MM.1S (cell line): ENCODE results near the gene USP54.

Experiments used
- DNase-seq: peaks from one replicate; pipeline ENCODE4 v3.0.0-alpha.2; 2015
- H2AFZ ChIP-seq: fragments of 300-600 bp; sonication (generic); 2 replicates; pipeline ENCODE4 v1.6.0; 2016; ENCODE audit warnings: antibody characterized with exemption, low read length
- H3F3A ChIP-seq: fragments of 300-600 bp; sonication (generic); 2 replicates; pipeline ENCODE4 v1.6.1; 2016; ENCODE audit warnings: mild to moderate bottlenecking, antibody characterized with exemption, low read length, moderate library complexity, mixed read lengths; ENCODE audit not compliant: insufficient read depth
- H3K27ac ChIP-seq: fragments of 300-600 bp; sonication (generic); 2 replicates; pipeline ENCODE4 v1.5.1; 2016; ENCODE audit warnings: mild to moderate bottlenecking, low read length
- H3K27me3 ChIP-seq: fragments of 300-600 bp; sonication (generic); replicated peaks from 2 replicates; pipeline ENCODE4 v1.6.0; 2016; ENCODE audit warnings: low read length; ENCODE audit not compliant: insufficient read depth
- H3K36me3 ChIP-seq: fragments of 300-600 bp; sonication (generic); replicated peaks from 2 replicates; pipeline ENCODE4 v1.6.1; 2016; ENCODE audit warnings: mild to moderate bottlenecking, low read length, mixed read lengths; ENCODE audit not compliant: insufficient read depth
- H3K4me1 ChIP-seq: fragments of 300-600 bp; sonication (generic); 2 replicates; pipeline ENCODE4 v1.6.1; 2016; ENCODE audit warnings: low read length, mixed read lengths
- H3K4me2 ChIP-seq: fragments of 300-600 bp; sonication (generic); 2 replicates; pipeline ENCODE4 v1.6.0; 2016; ENCODE audit warnings: low read depth, low read length
- H3K4me3 ChIP-seq: fragments of 300-600 bp; sonication (generic); 2 replicates; pipeline ENCODE4 v1.5.1; 2016; ENCODE audit warnings: low read length, mixed read lengths
- H3K79me2 ChIP-seq: fragments of 300-600 bp; sonication (generic); 2 replicates; pipeline ENCODE4 v1.6.1; 2016; ENCODE audit warnings: mixed run types, low read length, mixed read lengths
- H3K9ac ChIP-seq: fragments of 300-600 bp; sonication (generic); 2 replicates; pipeline ENCODE4 v1.6.1; 2016; ENCODE audit warnings: low read length, mixed read lengths
- H3K9me2 ChIP-seq: fragments of 300-600 bp; sonication (generic); replicated peaks from 2 replicates; pipeline ENCODE4 v1.6.1; 2016; ENCODE audit warnings: mild to moderate bottlenecking, low read length, mixed read lengths; ENCODE audit not compliant: insufficient read depth
- H3K9me3 ChIP-seq: fragments of 300-600 bp; sonication (generic); replicated peaks from 2 replicates; pipeline ENCODE4 v1.6.1; 2016; ENCODE audit warnings: mild to moderate bottlenecking, low read length, mixed read lengths; ENCODE audit not compliant: insufficient read depth
- H4K20me1 ChIP-seq: fragments of 300-600 bp; sonication (generic); 2 replicates; pipeline ENCODE4 v1.6.1; 2016; ENCODE audit warnings: mild to moderate bottlenecking, low read length, moderate library complexity, mixed read lengths; ENCODE audit not compliant: insufficient read depth
- EZH2 ChIP-seq: fragments of 300-600 bp; sonication (generic); optimal IDR thresholded peaks from 2 replicates; pipeline ENCODE3; 2017; ENCODE audit warnings: low read depth, mild to moderate bottlenecking, antibody characterized with exemption, low read length, mixed read lengths
- EZH2phosphoT487 ChIP-seq: fragments of 300-600 bp; sonication (generic); IDR thresholded peaks from 2 replicates; pipeline ENCODE4 v1.6.1; 2018; ENCODE audit warnings: antibody characterized with exemption, low read length
- TF ChIP-seq, protein P1 (sequence below): fragments of 300-600 bp; sonication (generic); IDR thresholded peaks from 2 replicates; pipeline ENCODE4 v1.5.1; 2016; ENCODE audit warnings: antibody characterized with exemption, low read length, mixed read lengths

The USP54 gene

GRCh38 chr10:73469579-73469978, 121.6 kb downstream of the USP54 start:
- Histone ChIP-seq H2AFZ (no peak overlapping the region), H3F3A (no peaks in the 10 kb centered on the region), H3K36me3 (peaks cover 8% of the 10 kb centered on the region), H3K4me3 (no peak overlapping the region), H3K9me3 (no peaks in the 10 kb centered on the region), H3K9me2 (no peaks in the 10 kb centered on the region), H3K27me3 (no peaks in the 10 kb centered on the region), H3K79me2 (no peaks in the 10 kb centered on the region), H3K4me2 (no peak overlapping the region), H3K27ac (no peak overlapping the region), H3K9ac (no peak overlapping the region), H4K20me1 (no peaks in the 10 kb centered on the region), H3K4me1 (peaks cover 9% of the 10 kb centered on the region; the same call in 1 of the 2 replicates)
- TF ChIP-seq, protein P1, sequence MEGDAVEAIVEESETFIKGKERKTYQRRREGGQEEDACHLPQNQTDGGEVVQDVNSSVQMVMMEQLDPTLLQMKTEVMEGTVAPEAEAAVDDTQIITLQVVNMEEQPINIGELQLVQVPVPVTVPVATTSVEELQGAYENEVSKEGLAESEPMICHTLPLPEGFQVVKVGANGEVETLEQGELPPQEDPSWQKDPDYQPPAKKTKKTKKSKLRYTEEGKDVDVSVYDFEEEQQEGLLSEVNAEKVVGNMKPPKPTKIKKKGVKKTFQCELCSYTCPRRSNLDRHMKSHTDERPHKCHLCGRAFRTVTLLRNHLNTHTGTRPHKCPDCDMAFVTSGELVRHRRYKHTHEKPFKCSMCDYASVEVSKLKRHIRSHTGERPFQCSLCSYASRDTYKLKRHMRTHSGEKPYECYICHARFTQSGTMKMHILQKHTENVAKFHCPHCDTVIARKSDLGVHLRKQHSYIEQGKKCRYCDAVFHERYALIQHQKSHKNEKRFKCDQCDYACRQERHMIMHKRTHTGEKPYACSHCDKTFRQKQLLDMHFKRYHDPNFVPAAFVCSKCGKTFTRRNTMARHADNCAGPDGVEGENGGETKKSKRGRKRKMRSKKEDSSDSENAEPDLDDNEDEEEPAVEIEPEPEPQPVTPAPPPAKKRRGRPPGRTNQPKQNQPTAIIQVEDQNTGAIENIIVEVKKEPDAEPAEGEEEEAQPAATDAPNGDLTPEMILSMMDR = no peak
- TF ChIP-seq EZH2phosphoT487 (no peak), EZH2 (no peak)
- DNase-seq = no peak

DNA sequence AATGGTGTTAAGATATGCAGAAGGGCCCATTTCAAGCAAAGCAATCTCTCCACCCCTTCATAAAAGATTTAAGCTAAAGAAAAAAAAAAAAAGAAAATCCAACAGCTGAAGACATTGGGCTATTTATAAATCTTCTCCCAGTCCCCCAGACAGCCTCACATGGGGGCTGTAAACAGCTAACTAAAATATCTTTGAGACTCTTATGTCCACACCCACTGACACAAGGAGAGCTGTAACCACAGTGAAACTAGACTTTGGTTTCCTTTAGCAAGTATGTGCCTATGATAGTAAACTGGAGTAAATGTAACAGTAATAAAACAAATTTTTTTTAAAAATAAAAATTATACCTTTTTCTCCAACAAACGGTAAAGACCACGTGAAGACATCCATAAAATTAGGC, 123.9 kb downstream of the USP54 start:
- Histone ChIP-seq H3F3A (no peaks in the 10 kb centered on the region), H3K36me3 (peaks cover 5% of the 10 kb centered on the region)

DNA sequence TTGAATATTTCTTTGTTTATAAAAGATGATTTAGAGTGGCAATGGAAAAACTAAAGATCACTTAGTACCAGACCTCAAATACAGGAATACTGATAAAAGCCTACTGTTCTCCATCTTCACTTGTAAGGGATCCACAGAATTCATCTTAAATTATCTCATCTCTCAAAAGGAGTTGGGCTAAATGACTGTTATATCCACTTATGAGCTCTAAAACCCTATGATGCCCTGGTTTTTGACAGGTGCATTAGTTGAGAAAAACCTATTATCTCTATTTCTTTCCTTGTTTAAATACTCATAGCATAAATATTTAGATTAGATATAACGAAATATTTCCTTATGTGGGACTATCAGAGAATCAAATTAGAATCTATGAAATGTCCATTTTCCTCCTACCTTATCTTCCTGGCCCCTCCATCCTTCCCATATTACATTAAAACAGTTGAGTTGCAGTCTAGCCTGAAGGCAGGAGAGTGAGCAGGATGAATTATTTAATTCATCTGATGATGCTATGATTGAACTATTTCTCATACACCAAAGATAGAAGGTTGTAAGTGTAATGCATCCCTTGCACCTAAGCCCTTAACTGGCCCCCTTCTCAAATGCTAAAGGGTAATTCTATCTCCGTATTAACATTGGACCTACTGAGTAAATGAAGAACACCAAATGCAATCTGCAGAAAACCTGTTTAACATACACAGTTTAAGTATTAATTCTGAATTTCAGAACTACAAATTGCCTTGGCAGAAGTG, 125.0 kb downstream of the USP54 start:
- peaks cover 9% of the 10 kb centered on the region; the same call in 1 of the 2 replicates for H3K4me1 ChIP-seq
- no peak overlapping the region for H3K9ac ChIP-seq
- no peaks in the 10 kb centered on the region for H4K20me1 ChIP-seq
- TF ChIP-seq EZH2 (no peak), EZH2phosphoT487 (no peak)
- TF ChIP-seq, protein P1 = no peak
- no peaks in the 10 kb centered on the region for H3K79me2 ChIP-seq
- no peak overlapping the region for H3K27ac ChIP-seq
- H3F3A ChIP-seq = no peaks in the 10 kb centered on the region
- H3K9me2 ChIP-seq = no peaks in the 10 kb centered on the region
- no peak for DNase-seq
- no peaks in the 10 kb centered on the region for H3K27me3 ChIP-seq
- H3K36me3 ChIP-seq = peaks cover 5% of the 10 kb centered on the region
- H3K4me2 ChIP-seq = no peak overlapping the region
- no peaks in the 10 kb centered on the region for H3K9me3 ChIP-seq
- H2AFZ ChIP-seq = no peak overlapping the region
- no peak overlapping the region for H3K4me3 ChIP-seq

More for the DNA sequence above, 123.9 kb downstream of the USP54 start:
- Histone ChIP-seq H3K27me3 (no peaks in the 10 kb centered on the region), H3K79me2 (no peaks in the 10 kb centered on the region), H4K20me1 (no peaks in the 10 kb centered on the region), H3K9me3 (no peaks in the 10 kb centered on the region), H3K9me2 (no peaks in the 10 kb centered on the region), H3K9ac (no peak overlapping the region), H2AFZ (no peak overlapping the region), H3K4me3 (no peak overlapping the region), H3K4me2 (no peak overlapping the region), H3K4me1 (peaks cover 9% of the 10 kb centered on the region; the same call in 1 of the 2 replicates), H3K27ac (no peak overlapping the region)
- DNase-seq = peak; percentile 55
- TF ChIP-seq, protein P1 = no peak
- no peak for TF ChIP-seq EZH2
- no peak for TF ChIP-seq EZH2phosphoT487
